ENCODE results near the gene PIK3R2.

PIK3R2 gene

DNA sequence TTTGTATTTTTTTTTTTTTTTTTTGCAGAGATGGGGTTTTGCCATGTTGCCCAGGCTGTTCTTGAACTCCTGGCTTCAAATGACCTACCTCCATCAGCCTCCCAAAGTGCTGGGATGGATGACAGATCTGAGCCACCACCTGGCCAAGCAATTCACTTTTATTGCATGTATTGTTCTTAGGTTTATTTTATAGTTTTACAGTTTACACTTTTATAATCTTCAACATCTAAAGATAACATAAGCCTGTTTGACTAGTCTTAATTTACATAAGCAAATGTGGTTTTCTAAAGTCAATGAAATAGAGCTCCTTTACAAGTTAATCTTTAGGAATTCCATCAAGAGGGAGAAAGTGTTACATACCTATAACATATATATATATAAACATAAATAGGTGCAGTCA is 30.6 kb downstream of the PIK3R2 start:
- Histone ChIP-seq H2AFZ (ENCODE audit: low read length) (no peak overlapping the region), H3K9me3 (ENCODE audit: insufficient read depth, low read depth, low read length) (no peaks in the 10 kb centered on the region), H3K36me3 (ENCODE audit: insufficient read depth, low read length) (no peaks in the 10 kb centered on the region), H3K9ac (ENCODE audit: low read depth, low read length, poor library complexity, severe bottlenecking) (no peak overlapping the region), H3K27me3 (ENCODE audit: insufficient read depth, low read length, poor library complexity, severe bottlenecking) (no peaks in the 10 kb centered on the region), H3K4me2 (ENCODE audit: low read depth, low read length, poor library complexity, severe bottlenecking) (no peak overlapping the region), H3K79me2 (ENCODE audit: insufficient read depth, low read length) (no peaks in the 10 kb centered on the region), H3K4me3 (ENCODE audit: low read length, poor library complexity, severe bottlenecking) (no peak overlapping the region), H3K4me1 (ENCODE audit: insufficient read depth, low read length, poor library complexity, severe bottlenecking) (no peaks in the 10 kb centered on the region), H3F3A (ENCODE audit: low read depth) (no peaks in the 10 kb centered on the region), H3K9me2 (replicated peaks; ENCODE audit: low read depth, low read length) (no peaks in the 10 kb centered on the region), H4K20me1 (ENCODE audit: insufficient read depth, low read length, poor library complexity, severe bottlenecking) (no peaks in the 10 kb centered on the region)
- no peak for TF ChIP-seq EZH2phosphoT487 (IDR thresholded peaks at IDR 0.05; ENCODE audit: borderline replicate concordance)
- TF ChIP-seq, protein P1, sequence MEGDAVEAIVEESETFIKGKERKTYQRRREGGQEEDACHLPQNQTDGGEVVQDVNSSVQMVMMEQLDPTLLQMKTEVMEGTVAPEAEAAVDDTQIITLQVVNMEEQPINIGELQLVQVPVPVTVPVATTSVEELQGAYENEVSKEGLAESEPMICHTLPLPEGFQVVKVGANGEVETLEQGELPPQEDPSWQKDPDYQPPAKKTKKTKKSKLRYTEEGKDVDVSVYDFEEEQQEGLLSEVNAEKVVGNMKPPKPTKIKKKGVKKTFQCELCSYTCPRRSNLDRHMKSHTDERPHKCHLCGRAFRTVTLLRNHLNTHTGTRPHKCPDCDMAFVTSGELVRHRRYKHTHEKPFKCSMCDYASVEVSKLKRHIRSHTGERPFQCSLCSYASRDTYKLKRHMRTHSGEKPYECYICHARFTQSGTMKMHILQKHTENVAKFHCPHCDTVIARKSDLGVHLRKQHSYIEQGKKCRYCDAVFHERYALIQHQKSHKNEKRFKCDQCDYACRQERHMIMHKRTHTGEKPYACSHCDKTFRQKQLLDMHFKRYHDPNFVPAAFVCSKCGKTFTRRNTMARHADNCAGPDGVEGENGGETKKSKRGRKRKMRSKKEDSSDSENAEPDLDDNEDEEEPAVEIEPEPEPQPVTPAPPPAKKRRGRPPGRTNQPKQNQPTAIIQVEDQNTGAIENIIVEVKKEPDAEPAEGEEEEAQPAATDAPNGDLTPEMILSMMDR (conservative IDR thresholded peaks at IDR 0.05; ENCODE audit: low read length): no peak

DNA sequence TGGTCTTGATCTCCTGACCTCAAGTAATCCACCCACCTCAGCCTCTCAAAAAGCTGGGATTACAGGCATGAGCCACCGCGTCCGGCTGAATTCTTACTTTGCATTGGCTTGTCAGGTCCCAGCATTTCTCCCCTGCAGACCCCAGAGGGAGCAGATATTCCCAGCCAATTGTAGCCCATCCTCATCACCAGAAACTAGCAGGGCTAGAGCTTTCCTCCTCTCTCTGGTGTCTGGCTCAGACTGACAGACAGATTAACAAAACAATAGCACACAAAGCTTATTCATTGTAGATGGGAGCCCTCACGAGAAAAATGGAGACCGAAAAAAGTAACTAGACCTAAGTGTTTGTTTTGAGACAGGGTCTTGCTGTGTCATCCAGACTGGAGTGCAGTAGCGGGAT is 32.6 kb downstream of the PIK3R2 start:
- Histone ChIP-seq H4K20me1 (ENCODE audit: insufficient read depth, low read length, poor library complexity, severe bottlenecking) (no peaks in the 10 kb centered on the region), H3K9ac (ENCODE audit: low read depth, low read length, poor library complexity, severe bottlenecking) (no peak overlapping the region), H3K9me2 (replicated peaks; ENCODE audit: low read depth, low read length) (no peaks in the 10 kb centered on the region), H3K4me1 (ENCODE audit: insufficient read depth, low read length, poor library complexity, severe bottlenecking) (no peaks in the 10 kb centered on the region), H3K79me2 (ENCODE audit: insufficient read depth, low read length) (no peaks in the 10 kb centered on the region), H2AFZ (ENCODE audit: low read length) (no peak overlapping the region), H3K9me3 (ENCODE audit: insufficient read depth, low read depth, low read length) (no peaks in the 10 kb centered on the region), H3K4me3 (ENCODE audit: low read length, poor library complexity, severe bottlenecking) (no peak overlapping the region), H3K4me2 (ENCODE audit: low read depth, low read length, poor library complexity, severe bottlenecking) (no peak overlapping the region), H3K27me3 (ENCODE audit: insufficient read depth, low read length, poor library complexity, severe bottlenecking) (no peaks in the 10 kb centered on the region), H3F3A (ENCODE audit: low read depth) (no peaks in the 10 kb centered on the region), H3K36me3 (ENCODE audit: insufficient read depth, low read length) (no peaks in the 10 kb centered on the region)
- TF ChIP-seq EZH2phosphoT487 (IDR thresholded peaks at IDR 0.05; ENCODE audit: borderline replicate concordance): no peak
- TF ChIP-seq, protein P1 (conservative IDR thresholded peaks at IDR 0.05; ENCODE audit: low read length): no peak

DNA sequence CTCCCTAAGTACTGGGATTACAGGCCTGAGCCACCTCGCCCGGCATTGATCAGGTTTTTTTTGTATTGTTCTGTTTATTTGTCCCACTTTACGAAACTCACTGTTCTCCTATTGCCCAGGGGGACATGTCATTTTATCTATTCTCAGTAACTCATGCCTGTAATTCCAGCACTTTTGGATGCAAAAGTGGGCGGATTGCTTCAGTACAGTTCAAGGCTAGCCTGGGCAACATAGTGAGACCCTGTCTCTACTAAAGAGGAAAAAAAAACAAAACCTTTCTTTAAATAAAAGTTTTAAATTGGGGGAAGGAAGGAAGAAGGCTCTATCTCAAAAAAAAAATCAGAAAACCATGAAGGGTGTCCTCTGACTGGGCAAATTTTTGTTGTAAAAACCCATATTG is 37.3 kb downstream of the PIK3R2 start:
- Histone ChIP-seq H3K36me3 (ENCODE audit: insufficient read depth, low read length) (no peaks in the 10 kb centered on the region), H3K9me2 (replicated peaks; ENCODE audit: low read depth, low read length) (no peaks in the 10 kb centered on the region), H3K9ac (ENCODE audit: low read depth, low read length, poor library complexity, severe bottlenecking) (no peak overlapping the region), H4K20me1 (ENCODE audit: insufficient read depth, low read length, poor library complexity, severe bottlenecking) (peaks cover 7% of the 10 kb centered on the region), H3K9me3 (ENCODE audit: insufficient read depth, low read depth, low read length) (no peaks in the 10 kb centered on the region), H3K4me1 (ENCODE audit: insufficient read depth, low read length, poor library complexity, severe bottlenecking) (peaks cover 17% of the 10 kb centered on the region), H3K27me3 (ENCODE audit: insufficient read depth, low read length, poor library complexity, severe bottlenecking) (no peaks in the 10 kb centered on the region), H3K4me2 (ENCODE audit: low read depth, low read length, poor library complexity, severe bottlenecking) (no peak overlapping the region), H2AFZ (ENCODE audit: low read length) (no peak overlapping the region), H3K4me3 (ENCODE audit: low read length, poor library complexity, severe bottlenecking) (no peak overlapping the region), H3F3A (ENCODE audit: low read depth) (0 out of 2 replicates have a peak, but pooled peaks cover 7% of the 10 kb centered on the region), H3K79me2 (ENCODE audit: insufficient read depth, low read length) (peaks cover 12% of the 10 kb centered on the region)
- TF ChIP-seq, protein P1 (conservative IDR thresholded peaks at IDR 0.05; ENCODE audit: low read length): no peak
- no peak for TF ChIP-seq EZH2phosphoT487 (IDR thresholded peaks at IDR 0.05; ENCODE audit: borderline replicate concordance)
